WERI-Rb-1 (cell line): Measurements from ENCODE around the gene SLC26A4.

Source experiments
- DNase-seq: peaks from one replicate; pipeline ENCODE4 v3.0.0-alpha.2; 2020
- H3K27ac ChIP-seq: fragments of 250-450 bp; sonication (Bioruptor Pico); 2 replicates; pipeline ENCODE4 v1.5.1; 2020; ENCODE audit warnings: mild to moderate bottlenecking, moderate library complexity
- H3K27me3 ChIP-seq: fragments of 250-450 bp; sonication (Bioruptor Pico); 2 replicates; pipeline ENCODE4 v1.5.1; 2021; ENCODE audit warnings: mild to moderate bottlenecking, low read depth, moderate library complexity; ENCODE audit not compliant: insufficient read depth, severe bottlenecking
- H3K36me3 ChIP-seq: fragments of 250-450 bp; sonication (Bioruptor Pico); 2 replicates; pipeline ENCODE4 v1.5.1; 2020; ENCODE audit warnings: mild to moderate bottlenecking, moderate library complexity
- H3K4me3 ChIP-seq: 2 replicates; pipeline ENCODE4 v1.5.1; 2011; ENCODE audit warnings: low read depth, mild to moderate bottlenecking, control low read depth, low read length
- H3K9me3 ChIP-seq: fragments of 250-450 bp; sonication (Bioruptor Pico); 2 replicates; pipeline ENCODE4 v1.5.1; 2021; ENCODE audit warnings: mild to moderate bottlenecking, moderate library complexity; ENCODE audit not compliant: severe bottlenecking
- TF ChIP-seq, protein P1 (sequence below): IDR thresholded peaks from 2 replicates; pipeline ENCODE4 v1.5.1; 2011; ENCODE audit warnings: low read depth, mild to moderate bottlenecking, control low read depth, inconsistent platforms, low read length

The SLC26A4 gene

DNA sequence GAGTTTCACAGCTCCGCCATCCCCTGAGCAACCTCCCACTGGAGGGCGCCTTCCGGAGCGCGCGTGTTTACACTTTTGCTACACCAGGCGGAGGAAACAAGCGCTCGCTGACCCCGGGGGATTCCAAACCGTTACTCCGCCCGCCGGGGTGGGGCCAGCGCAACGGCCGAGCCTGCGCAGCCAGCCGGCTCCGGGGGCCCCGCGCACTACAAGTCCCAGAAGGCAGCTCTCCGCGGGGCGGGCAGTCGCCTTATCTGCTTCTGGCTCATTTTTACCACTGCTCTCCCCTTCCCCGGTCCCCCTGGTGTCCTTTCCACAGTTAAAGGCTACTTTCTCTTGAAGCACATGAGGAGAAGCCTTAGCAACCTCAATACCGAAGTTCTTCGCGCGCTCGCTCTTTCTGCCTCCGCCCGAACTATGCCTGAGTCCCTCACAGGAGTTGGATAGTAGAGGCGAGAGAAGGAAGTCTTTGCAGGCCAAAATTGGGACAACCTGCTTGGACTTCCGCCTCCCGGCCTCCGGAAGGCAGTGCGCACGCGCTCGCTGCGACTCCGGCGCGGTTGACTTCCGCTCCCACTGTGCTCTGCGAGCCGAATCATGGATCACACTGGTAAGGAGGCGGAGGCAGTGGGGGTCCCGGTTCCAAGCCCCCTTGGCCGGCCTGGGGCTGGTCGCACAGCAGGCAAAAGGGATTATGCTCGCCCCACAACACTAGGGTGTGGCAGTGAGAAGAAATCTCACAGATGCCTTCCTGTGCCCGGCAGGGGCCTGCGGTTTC is 83.1 kb downstream of the SLC26A4 start, which contains the start of gene CBLL1:
Gene CBLL1 (plus strand): TSS at position 576 of the 778 bp plus-strand sequence. CDS start 22 bp downstream, at position 598.
- H3K36me3 ChIP-seq: peaks cover 3% of the 10 kb centered on the region
- H3K27me3 ChIP-seq: no peaks in the 10 kb centered on the region
- peak; percentile 97 for DNase-seq
- peak within 1 kb of the TSS; percentile 98 for H3K27ac ChIP-seq
- peak within 1 kb of the TSS; percentile 69 for H3K4me3 ChIP-seq
- H3K9me3 ChIP-seq: no peaks in the 10 kb centered on the region
- TF ChIP-seq, protein P1, sequence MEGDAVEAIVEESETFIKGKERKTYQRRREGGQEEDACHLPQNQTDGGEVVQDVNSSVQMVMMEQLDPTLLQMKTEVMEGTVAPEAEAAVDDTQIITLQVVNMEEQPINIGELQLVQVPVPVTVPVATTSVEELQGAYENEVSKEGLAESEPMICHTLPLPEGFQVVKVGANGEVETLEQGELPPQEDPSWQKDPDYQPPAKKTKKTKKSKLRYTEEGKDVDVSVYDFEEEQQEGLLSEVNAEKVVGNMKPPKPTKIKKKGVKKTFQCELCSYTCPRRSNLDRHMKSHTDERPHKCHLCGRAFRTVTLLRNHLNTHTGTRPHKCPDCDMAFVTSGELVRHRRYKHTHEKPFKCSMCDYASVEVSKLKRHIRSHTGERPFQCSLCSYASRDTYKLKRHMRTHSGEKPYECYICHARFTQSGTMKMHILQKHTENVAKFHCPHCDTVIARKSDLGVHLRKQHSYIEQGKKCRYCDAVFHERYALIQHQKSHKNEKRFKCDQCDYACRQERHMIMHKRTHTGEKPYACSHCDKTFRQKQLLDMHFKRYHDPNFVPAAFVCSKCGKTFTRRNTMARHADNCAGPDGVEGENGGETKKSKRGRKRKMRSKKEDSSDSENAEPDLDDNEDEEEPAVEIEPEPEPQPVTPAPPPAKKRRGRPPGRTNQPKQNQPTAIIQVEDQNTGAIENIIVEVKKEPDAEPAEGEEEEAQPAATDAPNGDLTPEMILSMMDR: peak; percentile 81

DNA sequence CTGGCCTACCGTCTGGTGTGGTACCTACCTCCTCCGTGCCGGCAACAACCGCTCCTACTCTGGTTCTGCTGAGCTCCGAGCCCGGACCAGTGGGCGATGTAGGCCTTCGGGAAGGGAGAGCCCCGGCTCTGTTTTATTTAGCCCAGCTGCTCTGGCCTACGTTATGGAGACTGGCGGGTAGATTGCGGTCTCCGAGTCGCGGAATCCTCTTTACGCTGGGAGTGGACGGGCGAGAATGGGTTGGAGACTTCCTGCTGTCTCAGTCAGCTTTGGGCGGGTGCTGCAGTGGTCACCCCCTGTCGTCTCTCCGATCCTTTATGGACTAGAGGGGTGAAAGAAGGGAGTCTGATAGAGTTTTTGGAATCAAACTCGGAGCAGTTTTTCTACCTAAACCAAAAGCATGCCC is 83.7 kb downstream of the SLC26A4 start:
- Histone ChIP-seq H3K4me3 (peak overlapping the region; percentile 69), H3K9me3 (no peaks in the 10 kb centered on the region), H3K36me3 (peaks cover 9% of the 10 kb centered on the region), H3K27ac (peak overlapping the region; percentile 98), H3K27me3 (no peaks in the 10 kb centered on the region)
- TF ChIP-seq, protein P1: no peak
- DNase-seq: no peak

- H3K9me3 ChIP-seq: no peaks in the 10 kb centered on the region
- H3K27ac ChIP-seq: no peak overlapping the region
- no peak overlapping the region for H3K4me3 ChIP-seq
- peaks cover 16% of the 10 kb centered on the region for H3K36me3 ChIP-seq
- TF ChIP-seq, protein P1: no peak
- H3K27me3 ChIP-seq: no peaks in the 10 kb centered on the region
- no peak for DNase-seq
These were observed 85.4 kb downstream of the SLC26A4 start for GRCh38 chr7:107746006-107746405.

GRCh38 chr7:107751113-107751512 is 90.5 kb downstream of the SLC26A4 start:
- no peak for DNase-seq
- no peak overlapping the region for H3K27ac ChIP-seq
- peaks cover 62% of the 10 kb centered on the region for H3K36me3 ChIP-seq
- no peaks in the 10 kb centered on the region for H3K9me3 ChIP-seq
- TF ChIP-seq, protein P1: no peak
- H3K27me3 ChIP-seq: no peaks in the 10 kb centered on the region
- no peak overlapping the region for H3K4me3 ChIP-seq

DNA sequence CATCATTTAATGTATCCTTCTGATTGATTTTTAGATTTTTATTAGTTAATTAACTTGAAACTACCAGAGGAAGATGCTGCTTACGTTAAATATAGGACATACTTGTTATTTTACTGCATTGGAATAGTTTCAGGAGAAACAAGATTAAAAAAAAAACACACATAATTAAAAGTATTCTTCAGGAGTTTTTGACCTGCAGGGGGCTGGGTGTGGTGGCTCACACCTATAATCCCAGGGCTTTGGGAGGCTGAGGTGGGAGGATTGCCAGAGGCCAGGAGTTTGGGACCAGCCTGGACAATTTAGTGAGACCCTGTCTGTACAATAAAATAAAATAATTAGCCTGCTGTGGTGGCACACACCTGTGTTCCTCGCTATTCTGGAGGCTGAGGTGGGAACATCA is 94.0 kb downstream of the SLC26A4 start:
- H3K27ac ChIP-seq: no peak overlapping the region
- H3K27me3 ChIP-seq: no peaks in the 10 kb centered on the region
- DNase-seq: no peak
- TF ChIP-seq, protein P1: no peak
- H3K36me3 ChIP-seq: peaks cover 86% of the 10 kb centered on the region
- no peak overlapping the region for H3K4me3 ChIP-seq
- H3K9me3 ChIP-seq: no peaks in the 10 kb centered on the region

DNA sequence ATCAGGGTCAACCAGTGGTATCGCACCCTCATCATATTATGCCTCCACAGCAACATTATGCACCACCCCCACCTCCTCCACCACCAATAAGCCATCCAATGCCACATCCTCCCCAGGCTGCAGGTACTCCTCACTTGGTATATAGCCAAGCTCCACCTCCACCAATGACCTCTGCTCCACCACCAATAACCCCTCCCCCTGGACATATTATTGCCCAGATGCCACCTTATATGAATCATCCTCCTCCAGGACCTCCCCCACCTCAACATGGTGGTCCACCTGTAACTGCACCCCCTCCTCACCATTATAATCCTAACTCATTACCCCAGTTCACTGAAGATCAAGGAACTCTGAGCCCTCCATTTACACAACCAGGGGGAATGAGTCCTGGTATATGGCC is 98.0 kb downstream of the SLC26A4 start:
- H3K9me3 ChIP-seq: no peaks in the 10 kb centered on the region
- H3K36me3 ChIP-seq: peaks cover 60% of the 10 kb centered on the region
- no peak for DNase-seq
- no peak overlapping the region for H3K4me3 ChIP-seq
- H3K27me3 ChIP-seq: no peaks in the 10 kb centered on the region
- TF ChIP-seq, protein P1: no peak
- H3K27ac ChIP-seq: no peak overlapping the region
